ENCODE results near the gene RCSD1.

The RCSD1 gene

GRCh38 chr1:167678422-167678821, 48.4 kb downstream of the RCSD1 start:
- Mint-ChIP-seq H3K4me1 (peaks cover 14% of the 10 kb centered on the region), H3K27me3 (no peaks in the 10 kb centered on the region), H3K36me3 (peaks cover 33% of the 10 kb centered on the region), H3K9me3 (no peaks in the 10 kb centered on the region), H3K27ac (no peak overlapping the region), H3K4me3 (no peak overlapping the region)
- no peak for ATAC-seq

- no peaks in the 10 kb centered on the region for H3K27me3 Mint-ChIP-seq
- no peak overlapping the region for H3K4me3 Mint-ChIP-seq
- H3K4me1 Mint-ChIP-seq, result peaks cover 13% of the 10 kb centered on the region
- ATAC-seq, result no peak
- peaks cover 33% of the 10 kb centered on the region for H3K36me3 Mint-ChIP-seq
- H3K27ac Mint-ChIP-seq, result no peak overlapping the region
- H3K9me3 Mint-ChIP-seq, result no peaks in the 10 kb centered on the region
Measured at GRCh38 chr1:167678838-167679237, 48.8 kb downstream of the RCSD1 start.

GRCh38 chr1:167679714-167680113, 49.7 kb downstream of the RCSD1 start:
- H3K9me3 Mint-ChIP-seq, result no peaks in the 10 kb centered on the region
- ATAC-seq, result no peak
- no peak overlapping the region for H3K27ac Mint-ChIP-seq
- peaks cover 11% of the 10 kb centered on the region for H3K4me1 Mint-ChIP-seq
- no peak overlapping the region for H3K4me3 Mint-ChIP-seq
- H3K27me3 Mint-ChIP-seq, result no peaks in the 10 kb centered on the region
- H3K36me3 Mint-ChIP-seq, result peaks cover 33% of the 10 kb centered on the region

GRCh38 chr1:167681024-167681423, 51.0 kb downstream of the RCSD1 start:
- Mint-ChIP-seq H3K27me3 (no peaks in the 10 kb centered on the region), H3K36me3 (peaks cover 44% of the 10 kb centered on the region), H3K4me3 (no peak overlapping the region), H3K27ac (no peak overlapping the region), H3K9me3 (no peaks in the 10 kb centered on the region), H3K4me1 (peaks cover 18% of the 10 kb centered on the region)
- ATAC-seq, result no peak

- Mint-ChIP-seq H3K27ac (no peak overlapping the region), H3K27me3 (no peaks in the 10 kb centered on the region), H3K9me3 (no peaks in the 10 kb centered on the region), H3K4me1 (peaks cover 23% of the 10 kb centered on the region), H3K36me3 (peaks cover 50% of the 10 kb centered on the region), H3K4me3 (no peak overlapping the region)
- peak; percentile 15 for ATAC-seq
Measured at GRCh38 chr1:167681451-167682098, 51.5 kb downstream of the RCSD1 start.

- Mint-ChIP-seq H3K27ac (no peak overlapping the region), H3K36me3 (peaks cover 48% of the 10 kb centered on the region), H3K9me3 (no peaks in the 10 kb centered on the region), H3K4me3 (no peak overlapping the region), H3K4me1 (peaks cover 36% of the 10 kb centered on the region), H3K27me3 (no peaks in the 10 kb centered on the region)
- ATAC-seq, result no peak
Measured at GRCh38 chr1:167683226-167683625, 53.2 kb downstream of the RCSD1 start.

- Mint-ChIP-seq H3K27ac (no peak overlapping the region), H3K4me3 (no peak overlapping the region), H3K36me3 (peaks cover 55% of the 10 kb centered on the region), H3K9me3 (no peaks in the 10 kb centered on the region), H3K4me1 (peaks cover 43% of the 10 kb centered on the region), H3K27me3 (no peaks in the 10 kb centered on the region)
- no peak for ATAC-seq
Measured at GRCh38 chr1:167683641-167684502, 53.8 kb downstream of the RCSD1 start.

- Mint-ChIP-seq H3K9me3 (no peaks in the 10 kb centered on the region), H3K36me3 (peaks cover 72% of the 10 kb centered on the region), H3K27me3 (no peaks in the 10 kb centered on the region), H3K4me1 (peaks cover 58% of the 10 kb centered on the region), H3K27ac (peak overlapping the region; percentile 62), H3K4me3 (no peak overlapping the region)
- ATAC-seq, result no peak
Measured at GRCh38 chr1:167685844-167686243, 55.8 kb downstream of the RCSD1 start.

- peaks cover 78% of the 10 kb centered on the region for H3K36me3 Mint-ChIP-seq
- ATAC-seq, result peak; percentile 78
Measured at GRCh38 chr1:167687919-167688519, 58.0 kb downstream of the RCSD1 start.

GRCh38 chr1:167689567-167689920, 59.5 kb downstream of the RCSD1 start:
- Mint-ChIP-seq H3K36me3 (peaks cover 80% of the 10 kb centered on the region), H3K27ac (peak overlapping the region; percentile 76), H3K27me3 (no peaks in the 10 kb centered on the region), H3K9me3 (no peaks in the 10 kb centered on the region), H3K4me1 (peaks cover 48% of the 10 kb centered on the region), H3K4me3 (peak overlapping the region; percentile 12)
- peak; percentile 27 for ATAC-seq

More at GRCh38 chr1:167687919-167688519, 58.0 kb downstream of the RCSD1 start:
- Mint-ChIP-seq H3K27ac (peak overlapping the region; percentile 76), H3K9me3 (no peaks in the 10 kb centered on the region), H3K4me1 (peaks cover 58% of the 10 kb centered on the region), H3K27me3 (no peaks in the 10 kb centered on the region), H3K4me3 (no peak overlapping the region)

GRCh38 chr1:167690053-167690452, 60.0 kb downstream of the RCSD1 start:
- Mint-ChIP-seq H3K4me3 (peak overlapping the region; percentile 12), H3K9me3 (no peaks in the 10 kb centered on the region), H3K27me3 (no peaks in the 10 kb centered on the region), H3K4me1 (peaks cover 46% of the 10 kb centered on the region), H3K36me3 (peaks cover 80% of the 10 kb centered on the region), H3K27ac (peak overlapping the region; percentile 76)
- ATAC-seq, result no peak

GRCh38 chr1:167693425-167694045, 63.5 kb downstream of the RCSD1 start:
- H3K4me3 Mint-ChIP-seq, result no peak overlapping the region
- H3K27ac Mint-ChIP-seq, result peak overlapping the region; percentile 76
- peaks cover 32% of the 10 kb centered on the region for H3K4me1 Mint-ChIP-seq
- H3K36me3 Mint-ChIP-seq, result peaks cover 76% of the 10 kb centered on the region
- ATAC-seq, result no peak
- no peaks in the 10 kb centered on the region for H3K9me3 Mint-ChIP-seq
- no peaks in the 10 kb centered on the region for H3K27me3 Mint-ChIP-seq

- H3K27ac Mint-ChIP-seq, result peak overlapping the region; percentile 47
Measured at GRCh38 chr1:167694691-167695090, 64.7 kb downstream of the RCSD1 start.

GRCh38 chr1:167695147-167695546, 65.1 kb downstream of the RCSD1 start:
- no peak for ATAC-seq
- no peak overlapping the region for H3K4me3 Mint-ChIP-seq
- peak overlapping the region; percentile 47 for H3K27ac Mint-ChIP-seq
- no peaks in the 10 kb centered on the region for H3K9me3 Mint-ChIP-seq
- H3K4me1 Mint-ChIP-seq, result peaks cover 29% of the 10 kb centered on the region
- H3K36me3 Mint-ChIP-seq, result peaks cover 79% of the 10 kb centered on the region
- H3K27me3 Mint-ChIP-seq, result no peaks in the 10 kb centered on the region

More at GRCh38 chr1:167694691-167695090, 64.7 kb downstream of the RCSD1 start:
- Mint-ChIP-seq H3K27me3 (no peaks in the 10 kb centered on the region), H3K4me3 (no peak overlapping the region), H3K4me1 (peaks cover 29% of the 10 kb centered on the region), H3K9me3 (no peaks in the 10 kb centered on the region), H3K36me3 (peaks cover 79% of the 10 kb centered on the region)
- no peak for ATAC-seq
